ENCODE results near the gene ADCY2. TPM values are rescaled to one million over a fixed set of nuclear protein-coding genes. Genes with fewer than 3 reads are reported as not detected.

Gene ADCY2
- total RNA-seq, 1 experiment from 2014 or later: not detected

DNA sequence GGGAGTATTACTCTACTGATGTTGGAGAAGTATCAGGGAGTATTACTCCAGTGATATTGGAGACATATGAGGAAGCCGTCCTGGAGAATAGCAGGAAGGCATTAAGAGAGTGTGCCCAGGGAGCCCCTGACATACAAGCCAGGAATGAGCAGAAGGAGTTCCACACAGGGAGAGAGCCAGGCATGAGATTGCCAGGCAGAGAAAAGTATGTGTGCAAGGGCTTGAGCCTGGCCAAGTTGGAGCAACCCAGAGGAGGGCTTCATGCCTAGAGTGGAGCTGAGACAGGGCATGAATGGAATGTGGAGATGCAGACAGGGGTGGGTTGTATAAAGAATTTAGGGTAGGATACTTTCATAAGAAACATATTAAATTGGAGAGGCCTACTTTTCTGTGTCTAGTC lies 213.8 kb downstream of the ADCY2 start:
- intact Hi-C loops (cut with micrococcal nuclease): no loop called here
- H3K36me3 Mint-ChIP-seq (ENCODE audit: insufficient read depth, unreplicated experiment): no peaks in the 10 kb centered on the region
- no TSS peak for BruUV-seq (replicated peaks)
- H3K9me3 Mint-ChIP-seq (ENCODE audit: unreplicated experiment): peaks cover 8% of the 10 kb centered on the region
- TF ChIP-seq, protein P1, sequence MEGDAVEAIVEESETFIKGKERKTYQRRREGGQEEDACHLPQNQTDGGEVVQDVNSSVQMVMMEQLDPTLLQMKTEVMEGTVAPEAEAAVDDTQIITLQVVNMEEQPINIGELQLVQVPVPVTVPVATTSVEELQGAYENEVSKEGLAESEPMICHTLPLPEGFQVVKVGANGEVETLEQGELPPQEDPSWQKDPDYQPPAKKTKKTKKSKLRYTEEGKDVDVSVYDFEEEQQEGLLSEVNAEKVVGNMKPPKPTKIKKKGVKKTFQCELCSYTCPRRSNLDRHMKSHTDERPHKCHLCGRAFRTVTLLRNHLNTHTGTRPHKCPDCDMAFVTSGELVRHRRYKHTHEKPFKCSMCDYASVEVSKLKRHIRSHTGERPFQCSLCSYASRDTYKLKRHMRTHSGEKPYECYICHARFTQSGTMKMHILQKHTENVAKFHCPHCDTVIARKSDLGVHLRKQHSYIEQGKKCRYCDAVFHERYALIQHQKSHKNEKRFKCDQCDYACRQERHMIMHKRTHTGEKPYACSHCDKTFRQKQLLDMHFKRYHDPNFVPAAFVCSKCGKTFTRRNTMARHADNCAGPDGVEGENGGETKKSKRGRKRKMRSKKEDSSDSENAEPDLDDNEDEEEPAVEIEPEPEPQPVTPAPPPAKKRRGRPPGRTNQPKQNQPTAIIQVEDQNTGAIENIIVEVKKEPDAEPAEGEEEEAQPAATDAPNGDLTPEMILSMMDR (IDR thresholded peaks at IDR 0.05; ENCODE audit: unreplicated experiment): no peak
- peaks cover 29% of the 10 kb centered on the region for H3K27me3 Mint-ChIP-seq (ENCODE audit: insufficient read depth, unreplicated experiment)
- H3K4me3 Mint-ChIP-seq (ENCODE audit: unreplicated experiment): no peak overlapping the region
- DNase-seq (ENCODE audit: unreplicated experiment): no peak
- no peak overlapping the region for H3K27ac Mint-ChIP-seq (ENCODE audit: low read depth, unreplicated experiment)
- ChIA-PET POLR2A (no interaction called here), CTCF (no interaction called here)
- H3K4me1 Mint-ChIP-seq (ENCODE audit: insufficient read depth, unreplicated experiment): no peaks in the 10 kb centered on the region

DNA sequence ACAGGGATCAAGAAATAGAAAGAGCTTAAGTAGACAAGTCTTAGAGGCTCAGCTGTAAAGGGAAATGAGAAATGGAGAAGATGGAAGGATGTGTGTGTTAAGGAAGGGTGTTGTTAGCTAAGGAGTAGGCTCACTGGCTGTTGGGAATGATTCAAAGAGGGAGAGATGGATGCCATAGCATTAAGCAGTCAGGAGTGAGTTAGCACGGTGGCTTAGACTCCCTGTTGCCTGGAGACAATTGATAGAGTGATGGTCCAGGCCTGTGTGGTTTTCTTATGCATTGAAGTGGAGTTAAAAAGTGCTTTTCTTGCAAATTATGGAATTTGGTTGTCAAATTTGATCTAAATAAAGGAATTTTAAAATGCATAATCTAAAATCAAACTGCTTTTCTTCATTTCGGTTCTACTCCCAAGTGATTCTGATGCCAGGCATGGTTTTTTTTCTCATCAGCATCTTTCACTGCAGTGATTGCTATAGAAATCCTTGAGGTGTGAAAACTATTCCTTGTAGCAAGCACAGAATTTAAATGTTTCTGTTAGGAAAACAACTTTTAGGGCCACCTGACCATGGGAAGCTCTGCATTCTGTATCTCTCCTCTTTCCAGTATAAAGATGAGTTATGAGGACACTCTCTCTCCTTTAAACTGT lies 214.7 kb downstream of the ADCY2 start:
- H3K9me3 Mint-ChIP-seq (ENCODE audit: unreplicated experiment): peaks cover 8% of the 10 kb centered on the region
- DNase-seq (ENCODE audit: unreplicated experiment): no peak
- intact Hi-C loops (cut with micrococcal nuclease): no loop called here
- no TSS peak for BruUV-seq (replicated peaks)
- ChIA-PET POLR2A (no interaction called here), CTCF (no interaction called here)
- no peak overlapping the region for H3K27ac Mint-ChIP-seq (ENCODE audit: low read depth, unreplicated experiment)
- H3K27me3 Mint-ChIP-seq (ENCODE audit: insufficient read depth, unreplicated experiment): peaks cover 29% of the 10 kb centered on the region
- H3K36me3 Mint-ChIP-seq (ENCODE audit: insufficient read depth, unreplicated experiment): no peaks in the 10 kb centered on the region
- TF ChIP-seq, protein P1 (IDR thresholded peaks at IDR 0.05; ENCODE audit: unreplicated experiment): no peak
- H3K4me3 Mint-ChIP-seq (ENCODE audit: unreplicated experiment): no peak overlapping the region
- no peaks in the 10 kb centered on the region for H3K4me1 Mint-ChIP-seq (ENCODE audit: insufficient read depth, unreplicated experiment)

GRCh38 chr5:7611518-7611917 lies 215.6 kb downstream of the ADCY2 start:
- peaks cover 8% of the 10 kb centered on the region for H3K9me3 Mint-ChIP-seq (ENCODE audit: unreplicated experiment)
- TF ChIP-seq, protein P1 (IDR thresholded peaks at IDR 0.05; ENCODE audit: unreplicated experiment): no peak
- peaks cover 21% of the 10 kb centered on the region for H3K27me3 Mint-ChIP-seq (ENCODE audit: insufficient read depth, unreplicated experiment)
- H3K4me3 Mint-ChIP-seq (ENCODE audit: unreplicated experiment): no peak overlapping the region
- ChIA-PET POLR2A (no interaction called here), CTCF (interaction anchor here (0.7 to 0.8 kb wide), 2 partner anchors 130 to 193 kb away, joined by 3 to 5 read pairs; no protein-coding TSS in a partner anchor)
- H3K4me1 Mint-ChIP-seq (ENCODE audit: insufficient read depth, unreplicated experiment): no peaks in the 10 kb centered on the region
- no peak overlapping the region for H3K27ac Mint-ChIP-seq (ENCODE audit: low read depth, unreplicated experiment)
- BruUV-seq (replicated peaks): no TSS peak
- intact Hi-C loops (cut with micrococcal nuclease): no loop called here
- DNase-seq (ENCODE audit: unreplicated experiment): no peak
- no peaks in the 10 kb centered on the region for H3K36me3 Mint-ChIP-seq (ENCODE audit: insufficient read depth, unreplicated experiment)

DNA sequence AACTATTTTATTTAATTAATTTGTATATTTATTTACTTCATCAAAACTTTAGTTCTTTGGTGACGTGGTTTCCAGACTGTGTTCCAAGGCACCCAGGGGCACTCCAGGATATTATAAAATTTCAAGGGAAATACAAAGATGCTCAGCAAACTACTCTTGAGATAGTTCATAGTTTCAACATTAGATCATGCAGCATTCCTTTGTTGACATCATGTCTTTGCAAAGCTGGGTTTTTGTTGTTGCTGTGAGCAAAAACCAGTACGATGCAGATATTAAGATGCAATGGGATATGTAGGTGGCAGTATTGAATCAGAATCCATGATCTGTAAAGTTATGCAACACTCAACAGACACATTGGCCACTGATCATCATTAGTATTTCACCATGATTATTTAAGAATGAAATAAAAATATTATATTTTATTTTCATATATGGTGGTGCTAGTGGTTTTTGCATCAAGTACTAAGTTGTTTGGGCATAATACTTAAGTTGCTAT lies 219.7 kb downstream of the ADCY2 start:
- CTCF ChIA-PET: no interaction called here
- no peak for DNase-seq (ENCODE audit: unreplicated experiment)
- no TSS peak for BruUV-seq (replicated peaks)
- POLR2A ChIA-PET: no interaction called here
- TF ChIP-seq, protein P1 (IDR thresholded peaks at IDR 0.05; ENCODE audit: unreplicated experiment): no peak
- H3K27ac Mint-ChIP-seq (ENCODE audit: low read depth, unreplicated experiment): no peak overlapping the region
- H3K36me3 Mint-ChIP-seq (ENCODE audit: insufficient read depth, unreplicated experiment): no peaks in the 10 kb centered on the region
- no peak overlapping the region for H3K4me3 Mint-ChIP-seq (ENCODE audit: unreplicated experiment)
- no peaks in the 10 kb centered on the region for H3K4me1 Mint-ChIP-seq (ENCODE audit: insufficient read depth, unreplicated experiment)
- no peaks in the 10 kb centered on the region for H3K9me3 Mint-ChIP-seq (ENCODE audit: unreplicated experiment)
- intact Hi-C loops (cut with micrococcal nuclease): no loop called here
- H3K27me3 Mint-ChIP-seq (ENCODE audit: insufficient read depth, unreplicated experiment): peaks cover 17% of the 10 kb centered on the region

All from MCF 10A (cell line).